GM18519 (cell line): ENCODE data around the gene SPECC1.
"Not testable (repeated sequence)": the region's sequence is repeated elsewhere in the genome, so short reads cannot be mapped to it uniquely, and the experiment has no call there.

Experiments
- ATAC-seq: cut with Tn5 transposase; IDR thresholded peaks from one replicate; pipeline ENCODE4 v1.9.1; 2021; ENCODE audit warnings: mild to moderate bottlenecking, moderate library complexity; ENCODE audit not compliant: unreplicated experiment, low FRiP score

The SPECC1 gene

DNA sequence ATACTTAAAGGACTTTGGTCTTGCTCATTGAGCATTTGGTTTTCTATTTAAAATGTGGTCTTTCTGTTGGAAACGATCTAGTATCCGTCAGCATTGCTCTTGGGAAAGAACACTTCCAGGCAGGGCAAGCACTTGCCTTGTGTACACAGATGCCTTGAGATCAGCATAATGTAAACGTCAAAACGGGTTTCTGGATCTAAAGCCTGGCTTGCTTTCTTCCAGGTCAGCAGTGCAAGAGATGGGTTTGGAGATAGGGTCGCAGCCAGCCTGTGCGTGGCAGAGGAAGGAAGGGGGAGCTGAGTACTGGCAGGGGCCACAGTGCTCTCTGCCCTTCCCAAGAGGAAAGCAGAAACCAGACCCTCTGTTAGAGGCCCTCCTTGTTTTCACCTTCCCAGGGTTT, 282.7 kb downstream of the SPECC1 start:
- no peak for ATAC-seq

DNA sequence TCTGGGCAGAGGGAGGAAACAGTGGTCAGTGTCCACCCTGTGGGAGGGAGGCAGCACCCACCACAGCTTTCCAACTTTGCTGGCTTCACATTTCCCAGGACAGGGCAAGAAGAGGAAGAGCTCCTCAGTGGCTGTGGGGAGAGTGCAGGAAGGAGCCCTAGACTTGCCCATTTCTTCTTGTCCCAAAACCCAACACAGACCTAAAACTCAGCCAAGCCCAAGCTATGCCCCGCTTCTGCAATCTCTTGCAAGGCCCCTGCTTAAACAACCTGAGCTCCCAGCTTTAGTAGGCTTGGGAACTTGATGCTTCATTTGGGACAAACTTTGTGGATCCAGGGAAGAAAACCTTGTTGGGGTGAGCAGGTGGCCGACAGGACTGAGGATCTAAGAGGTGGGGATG, 284.3 kb downstream of the SPECC1 start:
- ATAC-seq, result no peak

DNA sequence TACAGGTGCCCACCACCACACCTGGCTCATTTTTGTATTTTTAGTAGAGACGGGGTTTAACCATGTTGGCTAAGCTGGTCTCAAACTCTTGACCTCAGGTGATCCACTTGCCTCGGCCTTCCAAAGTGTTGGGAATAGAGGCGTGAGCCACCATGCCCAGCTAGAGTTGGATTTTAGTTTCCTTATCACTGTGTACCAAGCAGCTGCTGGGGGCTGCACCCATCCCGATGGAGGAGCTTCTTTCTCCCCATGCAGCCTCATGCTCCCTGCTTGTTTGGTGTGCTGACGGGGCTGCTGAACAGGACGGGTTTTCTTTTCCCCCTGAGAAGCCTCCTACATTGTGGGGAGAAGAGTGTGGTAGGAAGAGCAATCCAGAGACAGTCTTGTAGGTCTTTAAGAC, 285.0 kb downstream of the SPECC1 start:
- no peak for ATAC-seq

DNA sequence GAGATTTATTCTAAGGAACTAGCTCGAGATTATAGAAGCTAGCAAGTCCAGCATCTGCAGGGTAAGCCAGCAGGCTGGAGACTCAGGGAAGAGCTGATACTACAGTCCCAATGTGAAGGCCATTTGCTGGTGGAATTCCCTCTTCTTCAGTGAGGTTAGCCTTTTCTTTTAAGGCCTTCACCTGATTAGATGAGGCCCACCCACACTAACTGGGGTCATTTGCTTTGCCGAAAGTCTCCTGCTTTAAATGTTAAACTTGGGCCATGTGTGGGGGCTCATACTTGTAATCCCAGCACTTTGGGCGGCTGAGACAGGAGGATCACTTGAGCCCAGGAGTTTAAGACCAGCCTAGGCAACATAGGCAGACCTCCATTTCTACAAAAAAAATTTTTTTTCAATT, 289.9 kb downstream of the SPECC1 start:
- no peak for ATAC-seq

DNA sequence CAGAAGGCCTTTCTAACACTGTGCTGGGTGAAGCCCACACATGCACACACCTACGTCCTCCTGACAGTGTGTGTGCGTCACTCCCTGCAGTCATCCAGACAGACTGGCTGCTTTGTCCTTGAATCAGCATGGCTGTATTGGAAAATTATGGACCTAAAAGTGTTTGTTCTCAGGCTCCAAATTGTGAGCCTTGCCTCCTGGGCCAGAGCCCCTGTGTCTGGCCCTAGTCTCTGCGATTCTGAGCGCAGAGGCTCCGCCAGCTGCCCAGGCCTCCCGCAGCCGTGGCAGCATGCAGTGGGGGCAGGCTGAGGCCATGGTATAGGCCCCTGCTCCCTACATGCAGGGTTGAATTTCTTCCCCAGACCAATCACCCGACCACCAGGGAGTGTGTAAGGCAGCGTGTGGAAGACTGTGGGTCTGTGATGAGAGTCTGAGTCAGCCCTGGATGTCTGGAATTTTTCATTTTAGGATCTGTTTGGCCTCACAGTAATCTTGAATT, 291.3 kb downstream of the SPECC1 start:
- ATAC-seq, result no peak

DNA sequence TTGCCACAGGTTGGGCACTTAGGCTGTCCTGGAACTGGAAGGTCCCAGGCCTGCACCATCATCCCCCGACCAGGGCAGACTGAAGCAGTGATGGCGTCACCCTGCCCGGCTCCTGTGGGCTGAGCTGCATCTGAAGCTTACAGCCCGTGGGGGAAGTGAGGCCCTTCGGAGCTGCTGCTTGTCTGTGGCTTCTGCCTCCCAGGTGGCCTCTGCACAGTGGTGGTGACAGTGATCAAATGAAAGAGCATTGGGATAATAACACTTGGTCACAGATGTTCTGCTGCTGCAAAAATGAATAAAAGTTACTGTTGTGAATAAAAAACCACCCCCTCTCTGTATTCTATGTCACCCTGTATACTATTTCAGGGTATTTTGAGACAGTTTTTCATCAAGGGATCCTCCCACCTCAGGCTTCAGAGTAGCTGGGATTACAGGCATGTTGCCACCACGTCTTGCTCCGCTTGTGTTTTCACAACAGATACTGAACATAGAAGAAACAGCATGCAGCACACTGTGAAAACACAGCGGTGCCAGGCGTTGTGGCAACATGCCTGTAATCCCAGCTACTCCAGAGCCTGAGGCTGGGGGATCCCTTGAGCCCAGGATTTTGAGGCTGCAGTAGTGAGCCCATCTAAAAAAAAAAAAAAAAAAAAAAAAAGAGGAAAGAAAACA, 293.2 kb downstream of the SPECC1 start:
- no peak for ATAC-seq

DNA sequence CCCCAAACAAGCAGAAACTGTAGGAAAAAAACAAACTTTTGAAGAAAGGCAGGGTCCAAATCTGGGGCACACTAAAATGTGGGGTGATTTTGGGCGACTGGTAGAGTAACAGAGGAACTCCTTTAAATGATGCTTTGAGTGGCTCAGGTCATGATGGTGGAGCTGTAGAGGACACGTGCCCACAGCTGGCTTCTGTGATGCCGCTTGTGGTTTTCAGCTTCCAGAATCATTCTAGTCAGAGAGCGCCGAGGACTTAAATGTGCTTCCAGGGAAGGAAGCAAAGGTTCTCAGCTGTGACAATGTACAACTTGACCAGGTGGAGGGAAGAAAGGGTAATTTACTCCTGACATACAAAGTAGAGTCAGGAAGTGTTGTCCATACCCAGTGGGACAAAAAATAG, 295.8 kb downstream of the SPECC1 start:
- ATAC-seq, result no peak

DNA sequence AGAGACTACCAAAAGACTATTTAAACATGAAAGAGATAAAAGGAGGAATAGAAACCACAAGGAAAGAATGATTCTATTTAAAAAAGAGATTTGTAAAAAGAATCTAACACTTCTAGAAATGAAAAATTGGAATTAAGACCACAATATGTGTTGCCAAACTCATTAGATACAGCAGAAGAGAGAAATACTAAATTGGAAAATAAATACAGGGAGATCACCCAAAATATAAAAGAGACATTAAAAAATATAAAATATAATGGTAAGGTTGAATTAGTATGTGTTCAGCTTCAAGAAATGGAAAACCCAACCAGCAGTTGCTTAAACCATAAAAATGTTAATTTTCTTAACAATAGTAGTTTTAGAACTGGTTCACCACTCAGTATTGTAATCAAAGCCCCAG, 297.8 kb downstream of the SPECC1 start:
- ATAC-seq, result no peak

DNA sequence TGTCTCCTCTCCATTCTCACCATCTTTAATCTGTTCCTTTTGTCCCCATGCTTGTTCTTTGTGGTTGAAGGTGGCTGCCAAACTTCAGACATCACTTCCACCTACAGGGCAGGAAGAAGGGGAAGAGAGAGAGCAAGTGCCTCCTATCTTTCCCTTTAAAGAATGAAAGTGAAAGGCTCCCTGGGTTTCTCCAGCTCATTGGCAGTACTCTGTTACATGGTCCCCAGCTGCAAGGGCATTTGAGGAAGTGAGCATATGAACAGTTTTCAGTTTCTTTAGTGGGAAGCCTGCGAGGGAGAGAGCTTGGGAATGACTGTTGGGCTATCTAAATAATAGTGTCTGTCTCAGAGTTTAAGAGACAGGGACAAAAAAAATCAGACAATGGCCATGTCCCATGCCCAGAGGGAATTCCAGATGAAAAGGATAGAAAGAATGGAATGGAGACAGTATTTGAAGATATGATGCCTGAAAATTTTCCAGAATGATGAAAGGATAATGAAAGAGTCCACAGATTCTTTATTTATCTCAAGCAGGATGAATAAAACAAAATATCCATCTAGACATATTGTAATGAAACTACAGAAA, 298.3 kb downstream of the SPECC1 start:
- ATAC-seq, result no peak

DNA sequence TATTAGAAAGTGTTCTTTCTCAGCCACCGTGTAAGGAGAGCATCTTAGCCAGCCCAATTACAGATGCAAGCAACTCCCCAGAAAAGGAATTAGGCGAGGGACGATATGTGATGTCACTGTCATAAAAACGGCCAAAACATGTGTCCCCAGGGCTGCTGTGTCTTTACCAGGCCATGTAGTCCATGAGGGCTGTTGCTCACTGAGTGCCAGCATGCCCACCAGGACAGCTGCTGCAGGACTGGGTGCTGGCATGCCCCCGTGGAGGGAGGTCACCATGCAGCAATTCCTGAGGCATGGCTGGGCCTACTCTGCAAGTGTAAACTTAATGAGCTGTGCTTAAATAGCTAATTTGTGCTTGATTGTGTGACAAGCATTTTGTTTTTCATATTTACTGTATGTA, 301.3 kb downstream of the SPECC1 start:
- ATAC-seq, result no peak

DNA sequence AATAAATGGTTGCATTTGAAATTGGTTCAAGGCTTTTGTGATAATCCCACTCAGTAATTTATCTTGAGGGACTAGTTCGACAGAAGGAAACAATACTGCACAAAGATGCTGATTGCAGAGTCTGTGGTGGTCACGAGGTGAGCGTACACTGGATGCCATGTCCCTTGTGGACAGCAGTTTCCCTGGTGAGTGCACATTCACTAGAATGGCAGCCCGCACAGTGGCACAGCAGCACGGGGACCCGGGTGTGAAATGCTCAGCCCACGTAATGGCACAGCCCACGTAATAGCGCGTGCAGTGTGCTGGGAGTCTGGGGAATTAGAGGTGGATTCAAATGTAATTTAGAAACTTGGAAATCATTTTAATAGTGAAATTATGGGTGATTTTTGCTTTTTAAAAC, 304.1 kb downstream of the SPECC1 start:
- ATAC-seq, result no peak

DNA sequence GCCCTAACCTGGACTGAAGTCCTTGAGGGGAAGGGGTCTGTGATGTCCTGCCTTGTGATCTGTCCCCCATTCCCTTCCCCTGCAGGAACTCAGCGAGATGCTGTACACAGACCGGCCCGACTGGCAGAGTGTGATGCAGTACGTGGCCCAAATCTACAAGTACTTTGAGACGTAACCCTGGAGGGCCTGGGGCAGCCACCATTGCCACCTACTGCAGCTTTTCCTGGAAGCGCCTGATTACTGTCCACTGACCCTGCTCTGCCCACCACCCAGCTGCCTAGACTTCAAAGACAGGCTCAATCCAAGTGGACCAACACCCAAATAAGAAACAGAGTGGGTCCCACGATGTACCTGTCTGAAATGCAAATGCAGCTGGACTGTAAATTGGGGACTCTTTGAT, 304.7 kb downstream of the SPECC1 start:
- no peak for ATAC-seq

DNA sequence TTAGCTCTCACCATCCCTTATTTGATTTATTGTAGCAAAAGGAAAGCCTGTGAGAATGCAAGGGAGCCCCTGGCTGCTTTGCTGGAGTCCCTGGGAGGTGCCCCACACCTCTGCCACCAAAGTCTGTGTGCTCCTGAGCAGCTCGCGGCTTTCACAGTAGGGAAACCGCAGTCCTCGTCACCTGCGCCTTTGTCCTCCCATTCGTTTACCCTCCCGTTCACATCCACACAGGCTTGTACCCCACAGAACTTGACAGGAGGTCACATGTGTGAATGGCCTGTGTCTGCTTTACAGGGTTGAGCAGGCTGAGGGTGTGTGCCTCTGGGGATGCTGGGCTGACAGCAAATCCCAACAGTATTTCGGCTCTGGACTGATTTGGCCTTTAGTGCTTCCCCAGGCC, 305.7 kb downstream of the SPECC1 start:
- no peak for ATAC-seq

DNA sequence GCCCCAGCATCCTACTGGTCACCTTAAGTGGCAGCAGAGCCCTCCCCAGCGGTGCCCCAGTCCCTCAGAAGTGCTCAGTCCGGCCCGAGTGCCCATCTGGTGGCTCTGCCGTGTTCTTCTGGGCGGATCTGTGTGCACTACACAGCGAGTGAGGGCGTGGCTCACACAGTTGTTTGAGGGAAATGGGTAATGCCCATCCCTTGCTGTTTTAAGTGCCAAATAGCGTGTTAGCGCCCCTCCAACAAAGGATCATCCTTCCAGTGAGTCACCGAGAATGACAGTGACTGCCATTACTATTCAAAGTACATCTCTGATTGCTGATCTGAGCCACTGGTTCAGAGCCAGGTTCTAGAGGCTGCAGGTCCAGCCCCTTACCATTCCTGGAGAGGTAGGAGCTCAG, 306.2 kb downstream of the SPECC1 start:
- ATAC-seq, result no peak

DNA sequence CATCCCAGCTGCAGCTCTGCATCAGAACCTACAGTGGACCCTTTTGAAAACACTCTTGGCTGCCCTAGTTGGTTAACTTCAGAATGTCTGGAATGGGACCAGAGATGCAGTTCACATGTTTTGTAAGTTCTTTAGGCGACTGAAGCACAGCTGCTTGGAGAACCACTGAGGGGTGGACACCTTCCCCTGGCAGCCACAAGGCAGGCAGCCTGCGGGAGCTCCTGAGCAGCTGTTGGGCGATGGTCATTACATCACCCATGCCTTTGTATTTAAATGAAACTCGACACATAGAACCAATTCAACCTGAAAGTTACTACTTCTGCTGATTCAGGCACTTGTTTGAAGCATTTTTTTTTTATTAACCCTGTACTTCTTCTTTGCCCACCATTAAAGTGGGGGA, 306.7 kb downstream of the SPECC1 start:
- ATAC-seq, result no peak

DNA sequence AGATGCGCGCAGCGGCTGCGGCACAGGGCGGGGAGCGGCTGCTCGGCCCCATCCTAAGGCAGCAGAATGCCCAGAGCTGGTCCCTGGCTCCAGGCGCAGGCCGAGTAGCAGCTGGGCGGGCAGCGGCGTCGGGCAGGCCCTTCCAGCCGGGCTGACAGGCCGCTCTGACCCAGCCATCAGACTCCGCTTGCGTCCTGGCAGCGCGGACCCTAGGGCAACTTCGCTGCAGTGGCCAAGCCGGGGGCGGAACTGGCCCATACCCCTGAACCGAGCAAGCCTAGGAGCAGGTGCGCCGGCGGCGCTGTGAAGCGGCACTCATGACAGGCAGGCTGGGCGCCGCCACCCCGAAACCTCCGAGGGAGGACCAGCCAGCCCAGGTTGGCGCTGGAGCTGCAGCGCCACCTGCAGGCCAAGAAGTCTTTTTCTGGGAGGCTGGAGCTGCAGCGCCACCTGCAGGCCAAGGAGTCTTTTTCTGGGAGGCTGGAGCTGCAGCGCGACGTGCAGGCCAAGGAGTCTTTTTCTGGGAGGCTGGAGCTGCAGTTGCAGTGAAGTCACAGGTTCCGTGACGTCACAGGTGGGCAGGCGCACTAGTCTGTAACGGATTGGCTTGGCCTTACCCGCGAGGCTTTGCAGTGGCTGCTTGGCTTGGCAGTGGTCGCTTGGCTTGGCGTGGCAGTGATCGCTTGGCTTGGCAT, 311.5 kb downstream of the SPECC1 start:
- ATAC-seq, result not testable (repeated sequence)

DNA sequence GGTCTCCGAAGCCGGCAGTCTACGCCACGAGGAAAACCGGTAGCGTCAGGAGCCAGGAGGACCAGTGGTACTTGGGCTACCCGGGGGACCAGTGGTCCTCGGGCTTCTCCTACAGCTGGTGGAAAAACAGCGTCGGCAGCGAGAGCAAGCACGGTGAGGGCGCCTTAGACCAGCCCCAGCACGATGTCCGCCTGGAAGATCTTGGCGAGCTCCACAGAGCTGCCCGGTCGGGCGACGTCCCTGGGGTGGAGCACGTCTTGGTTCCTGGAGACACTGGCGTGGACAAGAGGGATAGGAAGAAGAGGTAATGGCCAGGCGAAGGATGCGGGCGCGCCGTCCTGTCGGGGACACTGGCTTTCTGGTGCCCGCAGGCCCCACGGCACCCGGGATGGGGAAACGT, 312.2 kb downstream of the SPECC1 start:
- ATAC-seq, result not testable (repeated sequence)

DNA sequence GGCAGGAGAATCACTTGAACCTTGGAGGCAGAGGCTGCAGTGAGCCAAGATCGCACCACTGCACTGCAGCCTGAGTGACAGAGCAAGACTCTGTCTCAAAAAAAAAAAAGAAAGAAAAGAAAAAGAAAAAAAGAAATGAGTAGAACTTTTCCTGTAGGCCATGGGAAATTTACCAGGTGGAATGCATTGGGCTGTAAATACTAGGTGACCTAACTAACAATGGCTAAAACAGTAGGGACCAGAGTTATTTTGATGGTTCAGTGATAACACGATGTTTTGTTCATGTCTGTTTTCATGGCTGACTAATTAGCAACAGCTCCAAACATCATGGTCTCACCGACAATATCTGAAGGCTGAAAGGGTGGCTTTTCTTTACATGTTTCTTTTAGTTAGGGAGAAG, 318.6 kb downstream of the SPECC1 start:
- not testable (repeated sequence) for ATAC-seq

DNA sequence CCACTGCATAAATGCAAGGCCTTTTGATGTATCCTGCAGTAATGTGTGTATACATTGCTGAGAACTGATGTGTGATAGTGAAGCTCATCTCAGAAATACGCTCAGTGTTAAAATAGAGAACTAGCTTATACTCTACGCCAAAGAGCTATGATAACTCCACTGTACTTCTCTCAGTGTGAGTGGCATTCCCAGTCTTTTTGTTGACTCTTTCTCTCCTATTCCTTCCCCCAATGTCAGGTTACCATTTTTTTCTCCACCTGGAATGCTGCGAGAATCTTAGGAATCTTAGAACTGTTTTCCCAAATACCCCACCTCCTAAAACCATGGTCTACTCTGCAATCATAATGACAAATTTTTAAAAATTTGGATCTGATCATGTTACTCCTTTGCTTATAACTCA, 342.2 kb downstream of the SPECC1 start:
- not testable (repeated sequence) for ATAC-seq

DNA sequence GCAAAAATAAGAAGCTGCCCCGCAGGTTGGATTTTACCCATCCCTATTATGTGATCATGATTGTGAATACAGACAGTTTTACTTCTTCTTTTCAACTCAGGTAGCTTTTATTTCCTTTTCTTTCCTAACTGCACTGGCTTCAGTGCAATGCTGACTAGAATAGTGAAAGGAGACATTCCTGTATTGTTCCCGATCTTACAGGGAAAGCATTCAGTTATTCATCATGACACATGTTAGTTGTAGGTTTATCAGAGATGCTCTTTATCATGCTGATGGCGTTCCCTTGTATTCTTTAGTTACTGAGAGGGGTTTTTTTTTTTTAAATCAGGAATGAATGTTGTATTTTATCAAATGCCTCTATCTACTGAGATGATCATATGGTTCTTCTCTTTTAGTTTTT, 343.4 kb downstream of the SPECC1 start:
- not testable (repeated sequence) for ATAC-seq

DNA sequence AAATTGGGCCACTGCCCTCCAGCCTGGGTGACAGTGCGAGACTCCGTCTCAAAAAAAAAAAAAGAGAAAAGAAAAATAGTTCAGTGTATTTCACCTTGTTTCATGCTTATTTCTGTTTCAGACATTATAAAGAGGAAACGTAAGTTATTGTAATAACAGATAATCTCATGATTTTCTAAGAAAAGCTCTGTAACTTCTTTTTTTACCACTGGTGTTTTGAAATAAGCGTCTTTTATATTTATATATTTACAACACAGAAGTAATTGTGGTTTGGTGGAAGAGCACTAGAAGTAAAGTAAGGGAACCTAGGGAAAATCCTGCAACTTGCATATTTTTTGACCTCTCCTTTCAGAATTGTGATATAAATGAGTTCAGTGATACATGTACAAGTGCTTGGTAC, 354.7 kb downstream of the SPECC1 start:
- ATAC-seq, result not testable (repeated sequence)
